ENCODE measurements around the gene OR8S1.
"Not testable (repeated sequence)": the region's sequence is repeated elsewhere in the genome, so short reads cannot be mapped to it uniquely, and the experiment has no call there.

GRCh38 chr12:48506836-48507235, 18.6 kb upstream of the OR8S1 start:
- TF ChIP-seq CTCF (IDR thresholded peaks at IDR 0.05; ENCODE audit: low read depth, low read length, missing input control); RXRA (IDR thresholded peaks at IDR 0.05); JUND (IDR thresholded peaks at IDR 0.05); HNF4A (conservative IDR thresholded peaks at IDR 0.05); MAX (IDR thresholded peaks at IDR 0.05); SP1 (IDR thresholded peaks at IDR 0.05); EGR1 (IDR thresholded peaks at IDR 0.05; ENCODE audit: low read depth in 2 of 2); RAD21 (IDR thresholded peaks at IDR 0.05); GABPA (IDR thresholded peaks at IDR 0.05 in 1 of 2, conservative IDR thresholded peaks at IDR 0.05 in 1 of 2); YY1 (IDR thresholded peaks at IDR 0.05); TAF1 (conservative IDR thresholded peaks at IDR 0.05): not testable (repeated sequence)
- TF ChIP-seq, protein P1, sequence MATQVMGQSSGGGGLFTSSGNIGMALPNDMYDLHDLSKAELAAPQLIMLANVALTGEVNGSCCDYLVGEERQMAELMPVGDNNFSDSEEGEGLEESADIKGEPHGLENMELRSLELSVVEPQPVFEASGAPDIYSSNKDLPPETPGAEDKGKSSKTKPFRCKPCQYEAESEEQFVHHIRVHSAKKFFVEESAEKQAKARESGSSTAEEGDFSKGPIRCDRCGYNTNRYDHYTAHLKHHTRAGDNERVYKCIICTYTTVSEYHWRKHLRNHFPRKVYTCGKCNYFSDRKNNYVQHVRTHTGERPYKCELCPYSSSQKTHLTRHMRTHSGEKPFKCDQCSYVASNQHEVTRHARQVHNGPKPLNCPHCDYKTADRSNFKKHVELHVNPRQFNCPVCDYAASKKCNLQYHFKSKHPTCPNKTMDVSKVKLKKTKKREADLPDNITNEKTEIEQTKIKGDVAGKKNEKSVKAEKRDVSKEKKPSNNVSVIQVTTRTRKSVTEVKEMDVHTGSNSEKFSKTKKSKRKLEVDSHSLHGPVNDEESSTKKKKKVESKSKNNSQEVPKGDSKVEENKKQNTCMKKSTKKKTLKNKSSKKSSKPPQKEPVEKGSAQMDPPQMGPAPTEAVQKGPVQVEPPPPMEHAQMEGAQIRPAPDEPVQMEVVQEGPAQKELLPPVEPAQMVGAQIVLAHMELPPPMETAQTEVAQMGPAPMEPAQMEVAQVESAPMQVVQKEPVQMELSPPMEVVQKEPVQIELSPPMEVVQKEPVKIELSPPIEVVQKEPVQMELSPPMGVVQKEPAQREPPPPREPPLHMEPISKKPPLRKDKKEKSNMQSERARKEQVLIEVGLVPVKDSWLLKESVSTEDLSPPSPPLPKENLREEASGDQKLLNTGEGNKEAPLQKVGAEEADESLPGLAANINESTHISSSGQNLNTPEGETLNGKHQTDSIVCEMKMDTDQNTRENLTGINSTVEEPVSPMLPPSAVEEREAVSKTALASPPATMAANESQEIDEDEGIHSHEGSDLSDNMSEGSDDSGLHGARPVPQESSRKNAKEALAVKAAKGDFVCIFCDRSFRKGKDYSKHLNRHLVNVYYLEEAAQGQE (IDR thresholded peaks at IDR 0.05), result not testable (repeated sequence)
- TF ChIP-seq, protein P2, sequence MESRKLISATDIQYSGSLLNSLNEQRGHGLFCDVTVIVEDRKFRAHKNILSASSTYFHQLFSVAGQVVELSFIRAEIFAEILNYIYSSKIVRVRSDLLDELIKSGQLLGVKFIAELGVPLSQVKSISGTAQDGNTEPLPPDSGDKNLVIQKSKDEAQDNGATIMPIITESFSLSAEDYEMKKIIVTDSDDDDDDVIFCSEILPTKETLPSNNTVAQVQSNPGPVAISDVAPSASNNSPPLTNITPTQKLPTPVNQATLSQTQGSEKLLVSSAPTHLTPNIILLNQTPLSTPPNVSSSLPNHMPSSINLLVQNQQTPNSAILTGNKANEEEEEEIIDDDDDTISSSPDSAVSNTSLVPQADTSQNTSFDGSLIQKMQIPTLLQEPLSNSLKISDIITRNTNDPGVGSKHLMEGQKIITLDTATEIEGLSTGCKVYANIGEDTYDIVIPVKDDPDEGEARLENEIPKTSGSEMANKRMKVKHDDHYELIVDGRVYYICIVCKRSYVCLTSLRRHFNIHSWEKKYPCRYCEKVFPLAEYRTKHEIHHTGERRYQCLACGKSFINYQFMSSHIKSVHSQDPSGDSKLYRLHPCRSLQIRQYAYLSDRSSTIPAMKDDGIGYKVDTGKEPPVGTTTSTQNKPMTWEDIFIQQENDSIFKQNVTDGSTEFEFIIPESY (IDR thresholded peaks at IDR 0.05), result not testable (repeated sequence)
- TF ChIP-seq, protein P3, sequence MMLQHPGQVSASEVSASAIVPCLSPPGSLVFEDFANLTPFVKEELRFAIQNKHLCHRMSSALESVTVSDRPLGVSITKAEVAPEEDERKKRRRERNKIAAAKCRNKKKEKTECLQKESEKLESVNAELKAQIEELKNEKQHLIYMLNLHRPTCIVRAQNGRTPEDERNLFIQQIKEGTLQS (IDR thresholded peaks at IDR 0.05), result not testable (repeated sequence)
